Activated CD8-positive, alpha-beta T cell treated with anti-CD3 and anti-CD28 coated beads for 36 hours (primary cell): ENCODE results near the gene AGRN. TPM values are rescaled to one million over a fixed set of nuclear protein-coding genes. Genes with fewer than 3 reads are reported as not detected.
"Not testable (repeated sequence)": the region's sequence is repeated elsewhere in the genome, so short reads cannot be mapped to it uniquely, and the experiment has no call there.

Source experiments
- ATAC-seq: fragments of 200-7000 bp; cut with Tn5 transposase; one replicate; pipeline ENCODE4 v1.10.0; 2021; ENCODE audit warnings: mild to moderate bottlenecking, moderate library complexity
- CTCF ChIA-PET: fragments of 350-600 bp; sonication (Branson Sonifier 250); formaldehyde crosslinking; loops from one replicate; lab custom pipeline; 2021; ENCODE audit warnings: antibody characterized with exemption; lab: Charles Lee
- POLR2A ChIA-PET: fragments of 350-600 bp; sonication (Branson Sonifier 250); formaldehyde crosslinking; loops from one replicate; lab custom pipeline; 2021; ENCODE audit warnings: antibody characterized with exemption; lab: Charles Lee
- DNase-seq: peaks from one replicate; pipeline ENCODE4 v3.0.0-alpha.2; 2020
- H3K27ac Mint-ChIP-seq: one replicate; pipeline ENCODE4 v1.8.0; 2021; ENCODE audit warnings: mild to moderate bottlenecking, mixed read lengths
- H3K27me3 Mint-ChIP-seq: one replicate; pipeline ENCODE4 v1.8.0; 2021; ENCODE audit warnings: mixed read lengths
- H3K36me3 Mint-ChIP-seq: one replicate; pipeline ENCODE4 v1.8.0; 2021; ENCODE audit warnings: low read depth, mixed read lengths
- H3K4me1 Mint-ChIP-seq: one replicate; pipeline ENCODE4 v1.8.0; 2021; ENCODE audit warnings: low read depth, mixed read lengths
- H3K4me3 Mint-ChIP-seq: one replicate; pipeline ENCODE4 v1.8.0; 2021; ENCODE audit warnings: mild to moderate bottlenecking, moderate library complexity, mixed read lengths
- H3K9me3 Mint-ChIP-seq: one replicate; pipeline ENCODE4 v1.8.0; 2021; ENCODE audit warnings: mixed read lengths
- intact Hi-C: fragments of 100-400 bp; cut with micrococcal nuclease; formaldehyde crosslinking; loops from one replicate; pipeline ENCODE4 v1.10.0; 2022
- total RNA-seq, 2 experiments: library from RNA; stranded (reverse); gene quantifications; one replicate each; pipeline ENCODE4 v1.2.3, GENCODE V29; 2021
- TF ChIP-seq, protein P1 (sequence below): fragments of 200-600 bp; IDR thresholded peaks from one replicate; pipeline ENCODE4 v1.8.0; 2022; ENCODE audit warnings: antibody characterized with exemption, mild to moderate bottlenecking

Gene AGRN
- total RNA-seq, 2 experiments from 2014 or later, result 64.9 to 68.0 TPM

GRCh38 chr1:1093610-1093943, 73.7 kb downstream of the AGRN start:
- ChIA-PET CTCF (interaction anchor here (1.6 kb wide), 1 partner anchor 109 kb away, joined by 4 read pairs; no protein-coding TSS in a partner anchor), POLR2A (no interaction called here)
- Mint-ChIP-seq H3K4me3 (no peak overlapping the region), H3K27ac (no peak overlapping the region), H3K36me3 (peaks cover 12% of the 10 kb centered on the region), H3K9me3 (peaks cover 2% of the 10 kb centered on the region), H3K27me3 (no peaks in the 10 kb centered on the region), H3K4me1 (peaks cover 16% of the 10 kb centered on the region)
- ATAC-seq (no peak), DNase-seq (no peak)
- TF ChIP-seq, protein P1, sequence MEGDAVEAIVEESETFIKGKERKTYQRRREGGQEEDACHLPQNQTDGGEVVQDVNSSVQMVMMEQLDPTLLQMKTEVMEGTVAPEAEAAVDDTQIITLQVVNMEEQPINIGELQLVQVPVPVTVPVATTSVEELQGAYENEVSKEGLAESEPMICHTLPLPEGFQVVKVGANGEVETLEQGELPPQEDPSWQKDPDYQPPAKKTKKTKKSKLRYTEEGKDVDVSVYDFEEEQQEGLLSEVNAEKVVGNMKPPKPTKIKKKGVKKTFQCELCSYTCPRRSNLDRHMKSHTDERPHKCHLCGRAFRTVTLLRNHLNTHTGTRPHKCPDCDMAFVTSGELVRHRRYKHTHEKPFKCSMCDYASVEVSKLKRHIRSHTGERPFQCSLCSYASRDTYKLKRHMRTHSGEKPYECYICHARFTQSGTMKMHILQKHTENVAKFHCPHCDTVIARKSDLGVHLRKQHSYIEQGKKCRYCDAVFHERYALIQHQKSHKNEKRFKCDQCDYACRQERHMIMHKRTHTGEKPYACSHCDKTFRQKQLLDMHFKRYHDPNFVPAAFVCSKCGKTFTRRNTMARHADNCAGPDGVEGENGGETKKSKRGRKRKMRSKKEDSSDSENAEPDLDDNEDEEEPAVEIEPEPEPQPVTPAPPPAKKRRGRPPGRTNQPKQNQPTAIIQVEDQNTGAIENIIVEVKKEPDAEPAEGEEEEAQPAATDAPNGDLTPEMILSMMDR, result no peak
- intact Hi-C loops, result no loop called here

DNA sequence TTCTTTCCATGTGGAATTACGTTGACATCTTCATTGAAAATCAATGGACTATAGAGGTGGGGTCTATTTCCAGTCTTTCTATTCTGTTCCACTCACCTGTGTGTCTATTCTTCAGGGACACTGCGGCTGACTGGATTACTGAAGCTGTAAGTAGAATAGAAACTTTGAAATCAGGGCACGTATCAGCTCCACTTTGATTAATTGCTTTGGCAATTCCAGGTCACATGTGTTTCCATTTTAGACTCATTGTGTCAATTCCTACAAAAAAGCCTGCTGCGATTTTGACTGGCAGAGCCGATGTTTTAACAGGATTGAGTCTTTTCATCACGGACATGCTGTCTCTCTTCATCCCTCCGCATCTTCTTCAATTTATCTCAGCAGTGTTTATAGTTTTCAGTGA, 75.1 kb downstream of the AGRN start:
- Mint-ChIP-seq H3K27me3 (peaks cover 9% of the 10 kb centered on the region), H3K9me3 (peaks cover 16% of the 10 kb centered on the region), H3K4me1 (peaks cover 30% of the 10 kb centered on the region), H3K27ac (no peak overlapping the region), H3K36me3 (peaks cover 26% of the 10 kb centered on the region), H3K4me3 (no peak overlapping the region)
- CTCF ChIA-PET, result interaction anchor here (1.6 kb wide), 2 partner anchors 27 to 110 kb away, joined by 4 read pairs; no protein-coding TSS in a partner anchor
- no peak for ATAC-seq
- no peak for DNase-seq
- POLR2A ChIA-PET, result no interaction called here
- intact Hi-C loops, result no loop called here
- TF ChIP-seq, protein P1, result no peak

GRCh38 chr1:1096136-1096535, 76.2 kb downstream of the AGRN start:
- Mint-ChIP-seq H3K9me3 (peaks cover 22% of the 10 kb centered on the region), H3K4me1 (peaks cover 38% of the 10 kb centered on the region), H3K36me3 (peaks cover 34% of the 10 kb centered on the region)
- intact Hi-C loops, H3K27me3 Mint-ChIP-seq, CTCF ChIA-PET, DNase-seq, POLR2A ChIA-PET, H3K4me3 Mint-ChIP-seq, ATAC-seq, H3K27ac Mint-ChIP-seq: not testable (repeated sequence)

DNA sequence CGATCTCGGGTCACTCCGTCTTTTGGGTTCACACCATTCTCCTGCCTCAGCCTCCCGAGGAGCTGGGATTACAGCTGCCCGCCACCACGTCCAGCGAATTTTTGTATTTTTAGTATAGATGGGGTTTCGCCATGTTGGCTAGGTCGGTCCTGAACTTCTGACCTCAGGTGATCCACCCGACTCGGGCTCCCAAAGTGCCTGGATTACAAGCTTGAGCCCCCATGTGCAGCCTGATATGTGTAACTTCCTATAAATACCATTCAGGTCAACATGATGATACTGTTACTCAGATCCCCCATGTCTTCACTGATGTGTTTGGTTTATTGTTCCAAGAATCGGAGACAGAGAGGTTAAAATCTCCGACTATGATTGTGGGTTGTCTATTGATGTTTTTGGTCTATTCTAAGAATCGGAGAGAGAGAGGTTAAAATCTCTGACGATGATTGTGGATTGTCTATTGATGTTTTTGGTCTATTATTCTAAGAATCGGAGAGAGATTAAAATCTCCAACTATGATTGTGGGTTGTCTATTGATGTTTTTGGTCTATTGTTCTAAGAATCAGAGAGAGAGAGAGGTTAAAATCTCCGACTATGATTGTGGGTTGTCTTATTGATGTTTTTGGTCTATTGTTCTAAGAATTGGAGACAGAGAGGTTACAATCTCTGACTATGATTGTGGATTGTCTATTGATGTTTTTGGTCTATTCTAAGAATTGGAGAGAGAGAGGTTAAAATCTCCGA, 78.9 kb downstream of the AGRN start:
- intact Hi-C loops, result no loop called here
- ChIA-PET CTCF (interaction anchor here (1.4 to 1.8 kb wide), 2 partner anchors 34 to 85 kb away, joined by 3 to 5 read pairs; partner anchors contain the start of gene ISG15), POLR2A (interaction anchor here (0.6 to 1.1 kb wide), 6 partner anchors 10 to 88 kb away, joined by 3 to 6 read pairs (median 3); no protein-coding TSS in a partner anchor)
- H3K36me3 Mint-ChIP-seq, result peaks cover 46% of the 10 kb centered on the region
- peaks cover 27% of the 10 kb centered on the region for H3K9me3 Mint-ChIP-seq
- peak overlapping the region; percentile 51 for H3K4me3 Mint-ChIP-seq
- H3K27me3 Mint-ChIP-seq, result peaks cover 9% of the 10 kb centered on the region
- TF ChIP-seq, protein P1, result no peak
- peaks cover 49% of the 10 kb centered on the region for H3K4me1 Mint-ChIP-seq
- ATAC-seq (peak; percentile 87), DNase-seq (peak; percentile 68)
- peak overlapping the region; percentile 90 for H3K27ac Mint-ChIP-seq

DNA sequence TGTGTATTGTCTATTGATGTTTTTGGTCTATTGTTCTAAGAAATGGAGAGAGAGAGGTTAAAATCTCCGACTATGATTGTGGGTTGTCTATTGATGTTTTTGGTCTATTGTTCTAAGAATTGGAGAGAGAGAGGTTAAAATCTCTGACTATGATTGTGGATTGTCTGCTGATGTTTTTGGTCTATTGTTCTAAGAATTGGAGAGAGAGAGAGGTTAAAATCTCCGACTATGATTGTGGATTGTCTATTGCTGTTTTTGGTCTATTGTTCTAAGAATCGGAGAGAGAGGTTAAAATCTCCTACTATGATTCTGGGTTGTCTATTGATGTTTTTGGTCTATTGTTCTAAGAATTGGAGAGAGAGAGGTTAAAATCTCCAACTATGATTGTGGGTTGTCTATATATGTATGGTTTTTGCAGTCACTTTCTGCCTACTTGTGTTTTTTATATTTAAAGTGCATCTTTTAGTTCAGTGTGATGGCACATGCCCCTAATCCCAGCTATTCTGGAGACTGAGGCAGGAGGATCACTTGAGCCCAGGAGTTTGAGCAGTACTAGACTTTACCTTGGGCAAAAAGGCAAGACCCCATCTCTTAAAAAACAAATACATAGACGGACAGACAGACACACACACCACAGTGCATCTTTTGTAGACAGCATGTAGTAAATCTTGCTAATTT, 79.7 kb downstream of the AGRN start:
- TF ChIP-seq, protein P1, result no peak
- CTCF ChIA-PET, result interaction anchor here (1.1 kb wide), 1 partner anchor 80 kb away, joined by 3 read pairs; the partner anchor contains the start of gene AGRN

More for the DNA sequence above, 79.7 kb downstream of the AGRN start:
- no peak for DNase-seq
- intact Hi-C loops, result no loop called here
- H3K4me3 Mint-ChIP-seq, result peak overlapping the region; percentile 51
- POLR2A ChIA-PET, result interaction anchor here (0.6 to 1.9 kb wide), 4 partner anchors 10 to 35 kb away, joined by 3 to 6 read pairs (median 4); no protein-coding TSS in a partner anchor
- H3K9me3 Mint-ChIP-seq, result peaks cover 27% of the 10 kb centered on the region
- peaks cover 52% of the 10 kb centered on the region for H3K36me3 Mint-ChIP-seq
- ATAC-seq, result no peak
- H3K27me3 Mint-ChIP-seq, result peaks cover 9% of the 10 kb centered on the region
- H3K27ac Mint-ChIP-seq, result peak overlapping the region; percentile 90
- peaks cover 57% of the 10 kb centered on the region for H3K4me1 Mint-ChIP-seq
